Endothelial cell of umbilical vein (primary cell): ENCODE data around the gene NRBP1.
A peak's percentile ranks its signal among the peaks of the same experiment; 100 is the strongest.

Source experiments
- EZH2 ChIP-seq: IDR thresholded peaks from 2 replicates; pipeline ENCODE4 v1.6.1; 2012; ENCODE audit warnings: borderline replicate concordance, low read depth, mild to moderate bottlenecking, moderate library complexity, low read length, inconsistent platforms; ENCODE audit not compliant: severe bottlenecking
- JUN ChIP-seq: IDR thresholded peaks from 2 replicates; pipeline ENCODE4 v1.6.1; 2011; ENCODE audit warnings: borderline replicate concordance, low read depth; ENCODE audit not compliant: insufficient read length, insufficient read depth
- MYC ChIP-seq: IDR thresholded peaks from one replicate; pipeline ENCODE4 v1.6.1; 2011; ENCODE audit warnings: mild to moderate bottlenecking, low read depth, low read length
- POLR2A ChIP-seq: IDR thresholded peaks from 2 replicates; pipeline ENCODE4 v1.6.1; 2012; ENCODE audit warnings: low read depth, mild to moderate bottlenecking, control low read depth, low read length
- POLR2AphosphoS5 ChIP-seq: IDR thresholded peaks from 2 replicates; pipeline ENCODE4 v1.6.1; 2012; ENCODE audit warnings: low read depth, mild to moderate bottlenecking, control low read depth, low read length, moderate library complexity; ENCODE audit not compliant: insufficient read depth
- TF ChIP-seq, protein P1 (sequence below), 2 donors: IDR thresholded peaks; 1 replicate in 1 of 2; 2 replicates in 1 of 2; pipeline ENCODE4 v1.5.1; 2011; ENCODE audit warnings: low read length in 2 of 2, mild to moderate bottlenecking in 2 of 2, moderate library complexity in 2 of 2, control low read depth in 1 of 2, inconsistent platforms in 1 of 2, low read depth in 1 of 2; ENCODE audit not compliant: insufficient read depth in 1 of 2; ENCODE audit errors: extremely low read depth in 1 of 2
- TF ChIP-seq, protein P2 (sequence below): IDR thresholded peaks from 2 replicates; pipeline ENCODE4 v1.6.1; 2011; ENCODE audit not compliant: insufficient read depth, insufficient read length

DNA sequence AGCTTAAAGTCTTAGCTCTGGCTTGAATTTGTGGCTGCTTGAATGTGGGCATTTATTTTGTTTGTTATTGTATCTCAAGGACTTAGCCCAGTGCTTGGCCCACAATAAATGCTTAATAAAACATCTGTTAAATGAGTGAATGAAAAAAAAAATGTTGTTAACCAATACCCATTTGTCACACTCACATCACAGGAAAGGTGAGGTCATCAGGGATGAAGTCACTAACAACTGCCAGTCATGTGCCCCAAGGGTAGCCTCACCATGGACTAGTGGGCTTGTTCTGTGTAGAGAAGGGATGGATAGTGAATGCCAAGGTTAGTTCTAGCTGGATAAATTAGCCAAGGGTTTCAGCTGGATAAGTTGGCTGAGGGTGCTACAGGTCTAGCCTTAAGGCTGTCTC, 3.0 kb downstream of the NRBP1 start:
- TF ChIP-seq POLR2A (no peak), EZH2 (no peak), POLR2AphosphoS5 (no peak), MYC (no peak), JUN (peak; percentile 94)
- TF ChIP-seq, protein P1, sequence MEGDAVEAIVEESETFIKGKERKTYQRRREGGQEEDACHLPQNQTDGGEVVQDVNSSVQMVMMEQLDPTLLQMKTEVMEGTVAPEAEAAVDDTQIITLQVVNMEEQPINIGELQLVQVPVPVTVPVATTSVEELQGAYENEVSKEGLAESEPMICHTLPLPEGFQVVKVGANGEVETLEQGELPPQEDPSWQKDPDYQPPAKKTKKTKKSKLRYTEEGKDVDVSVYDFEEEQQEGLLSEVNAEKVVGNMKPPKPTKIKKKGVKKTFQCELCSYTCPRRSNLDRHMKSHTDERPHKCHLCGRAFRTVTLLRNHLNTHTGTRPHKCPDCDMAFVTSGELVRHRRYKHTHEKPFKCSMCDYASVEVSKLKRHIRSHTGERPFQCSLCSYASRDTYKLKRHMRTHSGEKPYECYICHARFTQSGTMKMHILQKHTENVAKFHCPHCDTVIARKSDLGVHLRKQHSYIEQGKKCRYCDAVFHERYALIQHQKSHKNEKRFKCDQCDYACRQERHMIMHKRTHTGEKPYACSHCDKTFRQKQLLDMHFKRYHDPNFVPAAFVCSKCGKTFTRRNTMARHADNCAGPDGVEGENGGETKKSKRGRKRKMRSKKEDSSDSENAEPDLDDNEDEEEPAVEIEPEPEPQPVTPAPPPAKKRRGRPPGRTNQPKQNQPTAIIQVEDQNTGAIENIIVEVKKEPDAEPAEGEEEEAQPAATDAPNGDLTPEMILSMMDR (IDR thresholded peaks at IDR 0.05; ENCODE audit: extremely low read depth in 1 of 2, insufficient read depth in 1 of 2, low read depth in 1 of 2, low read length in 2 of 2), result no peak
- TF ChIP-seq, protein P2, sequence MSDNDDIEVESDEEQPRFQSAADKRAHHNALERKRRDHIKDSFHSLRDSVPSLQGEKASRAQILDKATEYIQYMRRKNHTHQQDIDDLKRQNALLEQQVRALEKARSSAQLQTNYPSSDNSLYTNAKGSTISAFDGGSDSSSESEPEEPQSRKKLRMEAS, result no peak
